Trophoblast cell (in vitro differentiated cells and primary cell): ENCODE results near the gene AGPS.
A peak's percentile ranks its signal among the peaks of the same experiment; 100 is the strongest.

ENCODE experiments used
- DNase-seq, 2 donors: peaks; one replicate each; pipeline ENCODE4 v3.0.0-alpha.2; 2016
- H2AFZ ChIP-seq: 2 replicates; pipeline ENCODE4 v1.6.1; 2013; ENCODE audit warnings: low read length, moderate library complexity, mild to moderate bottlenecking; ENCODE audit not compliant: insufficient read depth, poor library complexity
- H2AK5ac ChIP-seq: 2 replicates; pipeline ENCODE4 v1.6.1; 2013; ENCODE audit warnings: mild to moderate bottlenecking, low read length
- H2BK120ac ChIP-seq: 2 replicates; pipeline ENCODE4 v1.6.1; 2013; ENCODE audit warnings: low read length, mild to moderate bottlenecking, moderate library complexity; ENCODE audit not compliant: insufficient read depth, poor library complexity
- H2BK12ac ChIP-seq: 2 replicates; pipeline ENCODE4 v1.6.1; 2013; ENCODE audit warnings: mild to moderate bottlenecking, low read length, moderate library complexity
- H2BK5ac ChIP-seq: 2 replicates; pipeline ENCODE4 v1.6.1; 2013; ENCODE audit warnings: low read length, low read depth, moderate library complexity, mild to moderate bottlenecking; ENCODE audit not compliant: poor library complexity
- H3K14ac ChIP-seq: 2 replicates; pipeline ENCODE4 v1.6.1; 2013; ENCODE audit warnings: mild to moderate bottlenecking, low read length
- H3K18ac ChIP-seq: 2 replicates; pipeline ENCODE4 v1.6.1; 2013; ENCODE audit warnings: mild to moderate bottlenecking, low read length
- H3K23ac ChIP-seq: 2 replicates; pipeline ENCODE4 v1.6.1; 2013; ENCODE audit warnings: low read length
- H3K27ac ChIP-seq: 2 replicates; pipeline ENCODE4 v1.5.1; 2013; ENCODE audit warnings: low read depth, mild to moderate bottlenecking, inconsistent platforms, low read length, moderate library complexity
- H3K27me3 ChIP-seq: 2 replicates; pipeline ENCODE4 v1.6.1; 2013; ENCODE audit warnings: inconsistent platforms, mild to moderate bottlenecking, low read length, moderate library complexity; ENCODE audit not compliant: insufficient read depth
- H3K36me3 ChIP-seq, 2 experiments: 1 replicate in 1 of 2; 2 replicates in 1 of 2; pipeline ENCODE4 v1.6.1; 2013; ENCODE audit warnings: low read length in 2 of 2, mild to moderate bottlenecking in 2 of 2, moderate library complexity in 1 of 2; ENCODE audit not compliant: insufficient read depth in 2 of 2, control insufficient read depth in 1 of 2
- H3K4ac ChIP-seq: 2 replicates; pipeline ENCODE4 v1.6.1; 2013; ENCODE audit warnings: low read depth, mild to moderate bottlenecking, low read length, moderate library complexity
- H3K4me1 ChIP-seq, 2 experiments: 1 replicate in 1 of 2; 2 replicates in 1 of 2; pipeline ENCODE4 v1.6.1; 2013; ENCODE audit warnings: low read length in 2 of 2, mild to moderate bottlenecking in 2 of 2, moderate library complexity in 1 of 2; ENCODE audit not compliant: insufficient read depth in 2 of 2, control insufficient read depth in 1 of 2
- H3K4me2 ChIP-seq: 2 replicates; pipeline ENCODE4 v1.6.1; 2013; ENCODE audit warnings: inconsistent platforms, mild to moderate bottlenecking, low read length, moderate library complexity
- H3K4me3 ChIP-seq: 2 replicates; pipeline ENCODE4 v1.5.1; 2013; ENCODE audit warnings: mild to moderate bottlenecking, low read depth, low read length, inconsistent platforms
- H3K79me1 ChIP-seq: one replicate; pipeline ENCODE4 v1.6.1; 2013; ENCODE audit warnings: low read length
- H3K79me2 ChIP-seq: 2 replicates; pipeline ENCODE4 v1.6.1; 2013; ENCODE audit warnings: low read length, mild to moderate bottlenecking; ENCODE audit not compliant: control insufficient read depth, insufficient read depth, poor library complexity
- H3K9ac ChIP-seq: 2 replicates; pipeline ENCODE4 v1.6.1; 2013; ENCODE audit warnings: mild to moderate bottlenecking, low read length
- H3K9me3 ChIP-seq: 2 replicates; pipeline ENCODE4 v1.6.1; 2013; ENCODE audit warnings: low read depth, mild to moderate bottlenecking, control low read depth, inconsistent platforms, low read length; ENCODE audit not compliant: insufficient read depth
- H4K12ac ChIP-seq: 2 replicates; pipeline ENCODE4 v1.6.1; 2013; ENCODE audit warnings: low read depth, mild to moderate bottlenecking, low read length, moderate library complexity
- H4K8ac ChIP-seq: 2 replicates; pipeline ENCODE4 v1.6.1; 2013; ENCODE audit warnings: low read depth, mild to moderate bottlenecking, low read length, moderate library complexity
- H4K91ac ChIP-seq: one replicate; pipeline ENCODE4 v1.6.1; 2013; ENCODE audit warnings: low read depth, mild to moderate bottlenecking, low read length, moderate library complexity
- WGBS: extraction: QIAGEN DNeasy Blood & Tissue Kit; methylation state at CpG from one replicate; pipeline ENCODE4 v1.1.7; 2013; ENCODE audit warnings: missing lambda C conversion rate; ENCODE audit not compliant: insufficient read length, insufficient coverage; ENCODE audit errors: extremely low coverage; 5-methylcytosine and 5-hydroxymethylcytosine counted together

The AGPS gene

GRCh38 chr2:177432703-177433102 lies 40.1 kb downstream of the AGPS start:
- H3K79me2 ChIP-seq: peaks cover 2% of the 10 kb centered on the region
- WGBS: no CpG with 5 or more reads among the region's 1 CpG

GRCh38 chr2:177433402-177433801 lies 40.8 kb downstream of the AGPS start:
- WGBS: no CpG with 5 or more reads among the region's 1 CpG

More at GRCh38 chr2:177432703-177433102, 40.1 kb downstream of the AGPS start:
- Histone ChIP-seq H3K4me2 (no peak overlapping the region), H3K4me3 (no peak overlapping the region), H2BK12ac (no peak overlapping the region), H3K18ac (peak overlapping the region; percentile 40), H2BK5ac (no peak overlapping the region), H4K12ac (no peak overlapping the region), H4K91ac (no peak overlapping the region), H3K4ac (peak overlapping the region; percentile 27), H3K27ac (no peak overlapping the region), H3K79me1 (no peaks in the 10 kb centered on the region), H3K27me3 (no peaks in the 10 kb centered on the region), H3K14ac (no peak overlapping the region), H2AK5ac (no peak overlapping the region), H2AFZ (no peak overlapping the region), H3K23ac (no peak overlapping the region), H3K36me3 (peaks cover 3 to 6% of the 10 kb centered on the region in 2 experiments), H4K8ac (no peak overlapping the region), H3K4me1 (no peaks in the 10 kb centered on the region), H3K9ac (no peak overlapping the region), H3K9me3 (peaks cover 5% of the 10 kb centered on the region), H2BK120ac (no peak overlapping the region)
- DNase-seq: no peak

GRCh38 chr2:177434475-177434874 lies 41.9 kb downstream of the AGPS start:
- peaks cover 3 to 5% of the 10 kb centered on the region in 2 experiments for H3K36me3 ChIP-seq
- no peak overlapping the region for H4K12ac ChIP-seq
- H4K8ac ChIP-seq: no peak overlapping the region
- peaks cover 5% of the 10 kb centered on the region for H3K9me3 ChIP-seq
- H2BK120ac ChIP-seq: no peak overlapping the region
- no peaks in the 10 kb centered on the region for H3K4me1 ChIP-seq
- no CpG with 5 or more reads among the region's 1 CpG for WGBS
- H3K4ac ChIP-seq: no peak overlapping the region
- no peak overlapping the region for H4K91ac ChIP-seq
- no peak overlapping the region for H3K4me2 ChIP-seq
- no peak overlapping the region for H3K23ac ChIP-seq
- peaks cover 2% of the 10 kb centered on the region for H3K79me2 ChIP-seq
- no peak overlapping the region for H3K4me3 ChIP-seq
- no peaks in the 10 kb centered on the region for H3K27me3 ChIP-seq
- H3K14ac ChIP-seq: no peak overlapping the region
- no peak overlapping the region for H3K18ac ChIP-seq
- no peak overlapping the region for H3K9ac ChIP-seq
- no peak overlapping the region for H3K27ac ChIP-seq
- H2AK5ac ChIP-seq: no peak overlapping the region
- H2AFZ ChIP-seq: no peak overlapping the region
- no peak for DNase-seq
- no peaks in the 10 kb centered on the region for H3K79me1 ChIP-seq
- H2BK5ac ChIP-seq: no peak overlapping the region
- no peak overlapping the region for H2BK12ac ChIP-seq

More at GRCh38 chr2:177433402-177433801, 40.8 kb downstream of the AGPS start:
- Histone ChIP-seq H3K27ac (no peak overlapping the region), H3K14ac (no peak overlapping the region), H2AFZ (no peak overlapping the region), H3K18ac (no peak overlapping the region), H2BK5ac (no peak overlapping the region), H3K4me3 (no peak overlapping the region), H3K79me2 (peaks cover 2% of the 10 kb centered on the region), H3K4me1 (no peaks in the 10 kb centered on the region), H2BK12ac (no peak overlapping the region), H3K4me2 (no peak overlapping the region), H3K4ac (no peak overlapping the region), H2BK120ac (no peak overlapping the region), H3K9me3 (peaks cover 5% of the 10 kb centered on the region), H2AK5ac (no peak overlapping the region), H3K79me1 (no peaks in the 10 kb centered on the region), H4K12ac (no peak overlapping the region), H3K9ac (no peak overlapping the region), H3K27me3 (no peaks in the 10 kb centered on the region), H4K8ac (no peak overlapping the region), H4K91ac (no peak overlapping the region), H3K23ac (no peak overlapping the region), H3K36me3 (peaks cover 3 to 6% of the 10 kb centered on the region in 2 experiments)
- no peak for DNase-seq

GRCh38 chr2:177445200-177445599 lies 52.6 kb downstream of the AGPS start:
- no peak overlapping the region for H4K91ac ChIP-seq
- WGBS: no CpG with 5 or more reads among the region's 1 CpG

More at GRCh38 chr2:177445200-177445599, 52.6 kb downstream of the AGPS start:
- H3K23ac ChIP-seq: no peak overlapping the region
- no peaks in the 10 kb centered on the region for H3K4me1 ChIP-seq
- H3K4me3 ChIP-seq: no peak overlapping the region
- no peak overlapping the region for H4K8ac ChIP-seq
- no peak overlapping the region for H2BK5ac ChIP-seq
- no peak overlapping the region for H2BK12ac ChIP-seq
- H3K9me3 ChIP-seq: no peaks in the 10 kb centered on the region
- H3K4me2 ChIP-seq: no peak overlapping the region
- H3K18ac ChIP-seq: no peak overlapping the region
- no peaks in the 10 kb centered on the region for H3K79me1 ChIP-seq
- no peak overlapping the region for H2AFZ ChIP-seq
- no peak overlapping the region for H3K27ac ChIP-seq
- no peak overlapping the region for H4K12ac ChIP-seq
- no peak for DNase-seq
- H3K36me3 ChIP-seq: peaks cover 3 to 4% of the 10 kb centered on the region in 2 experiments
- no peaks in the 10 kb centered on the region for H3K79me2 ChIP-seq
- no peak overlapping the region for H2BK120ac ChIP-seq
- no peak overlapping the region for H3K4ac ChIP-seq
- no peak overlapping the region for H3K14ac ChIP-seq
- no peak overlapping the region for H2AK5ac ChIP-seq
- no peak overlapping the region for H3K9ac ChIP-seq
- no peaks in the 10 kb centered on the region for H3K27me3 ChIP-seq
